K562 (cell line): ENCODE data around the gene SOX15. TPM values are rescaled to one million over a fixed set of nuclear protein-coding genes. Genes with fewer than 3 reads are reported as not detected.
A peak's percentile ranks its signal among the peaks of the same experiment; 100 is the strongest.

ENCODE experiments used
- ATAC-seq: fragments of 200-7000 bp; cut with Tn5 transposase; 3 replicates; pipeline ENCODE4 v1.9.1; 2020; ENCODE audit warnings: moderate library complexity
- BruUV-seq: library from RNA; stranded (reverse); fragments of 400-500 nt; replicated peaks from 2 replicates; lab custom pipeline; 2021; lab: Mats Ljungman, UMichigan
- CTCF ChIA-PET: fragments of 300-600 bp; formaldehyde crosslinking; extraction: SDS; loops from one replicate; lab custom pipeline; 2021; ENCODE audit warnings: low intra/inter-chr PET ratio; lab: Yijun Ruan, JAX
- POLR2A ChIA-PET: fragments of 300-600, 350-650 bp; sonication (Branson Sonifier 250); formaldehyde crosslinking; extraction: SDS; loops from one replicate; lab custom pipeline; 2021; ENCODE audit warnings: antibody characterized with exemption, inconsistent platforms; lab: Yijun Ruan, JAX
- DNase-seq, 4 experiments: peaks; one replicate each; pipeline versions ENCODE4 v3.0.0 to v3.0.0-alpha.2; 2011 to 2018; ENCODE audit warnings: low spot score in 3 of 4, mixed read lengths in 3 of 4; ENCODE audit errors: extremely low read depth in 1 of 4
- FAIRE-seq: peaks from 2 replicates; lab custom pipeline; 2011; peaks lifted over from hg19 to GRCh38; lab: Jason Lieb, UNC
- H2AFZ ChIP-seq: 2 replicates; pipeline ENCODE4 v1.6.0; 2011; ENCODE audit warnings: low read depth, low read length, control low read depth, inconsistent platforms
- H3K27ac ChIP-seq: fragments of 200-600 bp; 3 replicates; pipeline ENCODE4 v1.8.0; 2011; ENCODE audit warnings: low read depth, mild to moderate bottlenecking, control low read depth, inconsistent platforms, low read length, moderate library complexity, mixed read lengths; ENCODE audit errors: extremely low read depth
- H3K27me3 ChIP-seq, 2 experiments: fragments of 300-600 bp in 1 of 2; 2 replicates in 1 of 2; 3 replicates in 1 of 2; pipeline versions ENCODE4 v1.6.0 to v1.8.0; 2011; ENCODE audit warnings: inconsistent platforms in 2 of 2, low read length in 2 of 2, mild to moderate bottlenecking in 1 of 2, mixed read lengths in 1 of 2, moderate library complexity in 1 of 2; ENCODE audit not compliant: control insufficient read depth in 2 of 2, insufficient read depth in 2 of 2
- H3K36me3 ChIP-seq: fragments of 300-600 bp; 3 replicates; pipeline ENCODE4 v1.8.0; 2011; ENCODE audit warnings: mild to moderate bottlenecking, low read length, inconsistent platforms; ENCODE audit not compliant: control insufficient read depth, insufficient read depth
- H3K4me1 ChIP-seq, 2 experiments: fragments of 200-600 bp in 1 of 2; replicated peaks in 1 of 2; 2 replicates in 1 of 2; 3 replicates in 1 of 2; pipeline versions ENCODE4 v1.5.1 to v1.8.0; 2011; ENCODE audit warnings: inconsistent platforms in 2 of 2, low read length in 2 of 2, mild to moderate bottlenecking in 1 of 2, mixed read lengths in 1 of 2, moderate library complexity in 1 of 2; ENCODE audit not compliant: control insufficient read depth in 2 of 2, insufficient read depth in 2 of 2
- H3K4me2 ChIP-seq: 2 replicates; pipeline ENCODE4 v1.6.1; 2011; ENCODE audit warnings: low read length, control low read depth, inconsistent platforms, mixed read lengths; ENCODE audit not compliant: insufficient read depth
- H3K4me3 ChIP-seq: fragments of 200-600 bp; sonication (generic), shearing (Covaris generic); 2 replicates; pipeline ENCODE4 v1.5.1; 2016; ENCODE audit warnings: control low read depth, inconsistent platforms
- H3K79me2 ChIP-seq: fragments of 200-600 bp; 3 replicates; pipeline ENCODE4 v1.8.0; 2011; ENCODE audit warnings: low read length, inconsistent platforms; ENCODE audit not compliant: control insufficient read depth, insufficient read depth
- H3K9ac ChIP-seq, 2 experiments: 2 replicates each; pipeline versions ENCODE4 v1.6.0 to v1.6.1; 2011; ENCODE audit warnings: low read depth in 2 of 2, low read length in 2 of 2, control low read depth in 1 of 2, inconsistent platforms in 1 of 2, mild to moderate bottlenecking in 1 of 2, mixed read lengths in 1 of 2; ENCODE audit not compliant: insufficient read depth in 1 of 2
- H3K9me1 ChIP-seq: one replicate; pipeline ENCODE4 v1.6.0; 2011; ENCODE audit warnings: inconsistent platforms, mild to moderate bottlenecking, low read length, moderate library complexity; ENCODE audit not compliant: control insufficient read depth, insufficient read depth
- H3K9me3 ChIP-seq: replicated peaks from 2 replicates; pipeline ENCODE4 v1.5.1; 2011; ENCODE audit warnings: low read depth, low read length, inconsistent platforms; ENCODE audit not compliant: control insufficient read depth, insufficient read depth
- H4K20me1 ChIP-seq: replicated peaks from 2 replicates; pipeline ENCODE4 v1.6.1; 2011; ENCODE audit warnings: low read length, inconsistent platforms, mixed read lengths; ENCODE audit not compliant: control insufficient read depth, insufficient read depth
- KLF1 ChIP-seq: fragments of 450-650 bp; IDR thresholded peaks from 2 replicates; pipeline ENCODE4 v1.6.1; 2016; ENCODE audit warnings: missing genetic modification characterization, missing compliant biosample characterization
- POLR2G ChIP-seq: fragments of 200-400 bp; formaldehyde crosslinking; IDR thresholded peaks from 2 replicates; pipeline ENCODE4 v1.6.1; 2017; ENCODE audit warnings: low read depth, mild to moderate bottlenecking, antibody characterized with exemption, low read length, moderate library complexity
- POLR3A ChIP-seq: IDR thresholded peaks from 2 replicates; pipeline ENCODE4 v1.6.1; 2011; ENCODE audit warnings: borderline replicate concordance, mild to moderate bottlenecking, moderate library complexity; ENCODE audit not compliant: insufficient read length, insufficient read depth; ENCODE audit errors: extremely low read depth
- PPARD ChIP-seq: fragments of 250-450 bp; sonication (Bioruptor Pico); IDR thresholded peaks from 2 replicates; pipeline ENCODE4 v1.8.0; 2022; ENCODE audit warnings: inconsistent platforms, mild to moderate bottlenecking, moderate library complexity
- WGBS: fragments of 100-300 bp; shearing (Covaris generic); methylation state at CpG from one replicate; pipeline ENCODE4 v1.1.6; 2016; ENCODE audit warnings: low coverage, mixed read lengths; ENCODE audit not compliant: insufficient coverage; ENCODE audit errors: missing lambda C conversion rate; 5-methylcytosine and 5-hydroxymethylcytosine counted together
- in situ Hi-C: fragments of 300-500 bp; cut with MboI; formaldehyde crosslinking; loops from 4 replicates; pipeline ENCODE4 v1.15.0; 2018; ENCODE audit warnings: inconsistent platforms, mixed read lengths
- intact Hi-C: fragments of 100-400 bp; cut with micrococcal nuclease; formaldehyde crosslinking; loops from 2 replicates; pipeline ENCODE4 v1.14.2; 2022
- polyA plus RNA-seq, 8 experiments: library from polyadenylated mRNA; depleted of rRNA in 4 of 8; stranded (reverse) in 5 of 8; unstranded in 3 of 8; fragments of >200 nt; fragmentation: Nextera tagmentation in 2 of 8; fragmentation: Illumina TruSeq in 1 of 8; extraction: Ambion mirVana in 2 of 8; extraction: Trizol in 1 of 8; gene quantifications; 2 replicates each; pipeline versions ENCODE4 v1.2.1 to v1.2.3, GENCODE V29; 2011 to 2014; ENCODE audit warnings: inconsistent platforms in 1 of 8, missing spikeins in 1 of 8
- total RNA-seq, 7 experiments: library from RNA; depleted of rRNA in 6 of 7; stranded (reverse); fragments of >200 nt in 6 of 7; fragmentation: Illumina TruSeq in 2 of 7; extraction: Trizol in 2 of 7; gene quantifications; 2 replicates each; pipeline versions ENCODE4 v1.2.1 to v1.2.3, GENCODE V29; 2011 to 2021; ENCODE audit warnings: low replicate concordance in 1 of 7
- TF ChIP-seq, protein P1 (sequence below): fragments of 200-400 bp; formaldehyde crosslinking; IDR thresholded peaks from 2 replicates; pipeline ENCODE4 v1.6.1; 2017; ENCODE audit warnings: mild to moderate bottlenecking, low read depth, low read length, moderate library complexity
- TF ChIP-seq, protein P2 (sequence below): fragments of 200-600 bp; sonication (generic); IDR thresholded peaks from one replicate; pipeline ENCODE4 v1.6.1; 2012; ENCODE audit warnings: mild to moderate bottlenecking, low read depth, low read length, inconsistent platforms

Gene SOX15
- total and polyA plus RNA-seq, 9 of the 15 experiments (the other 6 are each of a cell fraction or from before 2014, with no cell fraction given): 0.07 to 0.33 (median 0.19) TPM; not detected in 5

DNA sequence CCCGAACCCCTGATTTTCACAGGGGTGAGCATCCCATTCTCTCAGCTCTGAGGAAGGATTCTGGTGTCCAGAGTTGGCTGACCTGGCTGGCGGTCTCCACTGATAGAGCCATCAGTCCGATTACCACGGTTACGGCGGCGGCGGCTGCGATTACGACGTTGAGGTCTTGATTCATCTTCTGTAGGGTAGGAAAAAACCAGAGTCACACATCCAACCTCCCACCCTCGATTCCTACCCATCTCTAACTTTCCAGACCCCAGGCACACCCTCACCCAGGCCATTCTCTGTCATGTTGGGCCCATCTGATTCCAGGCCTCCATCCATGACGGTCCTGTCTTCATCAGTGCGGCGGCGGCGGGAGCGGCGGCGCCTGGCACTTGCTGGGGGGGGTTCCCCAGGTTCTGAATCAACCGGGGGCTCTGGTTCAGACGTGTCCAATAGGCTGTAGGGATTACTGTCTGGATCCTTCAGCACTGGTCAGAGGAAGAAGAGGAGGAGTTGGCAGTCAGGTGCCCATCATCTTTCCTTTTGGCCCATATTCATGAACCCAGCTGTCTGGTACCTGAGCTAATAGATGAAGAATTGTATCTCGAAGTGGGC is 2.6 kb upstream of the SOX15 start:
- peaks cover 16% of the 10 kb centered on the region; the same call in 2 of the 3 replicates for H3K79me2 ChIP-seq
- ATAC-seq (no peak), FAIRE-seq (no peak), DNase-seq (no peak)
- H2AFZ ChIP-seq: no peak overlapping the region
- H3K27ac ChIP-seq: no peak overlapping the region
- peaks cover 11 to 25% of the 10 kb centered on the region in 2 experiments; a peak in 4 of 5 replicates for H3K4me1 ChIP-seq
- H3K9ac ChIP-seq: no peak overlapping the region
- CTCF ChIA-PET: no interaction called here
- in situ Hi-C loops (no loop called here), intact Hi-C loops (no loop called here)
- TF ChIP-seq, protein P1, sequence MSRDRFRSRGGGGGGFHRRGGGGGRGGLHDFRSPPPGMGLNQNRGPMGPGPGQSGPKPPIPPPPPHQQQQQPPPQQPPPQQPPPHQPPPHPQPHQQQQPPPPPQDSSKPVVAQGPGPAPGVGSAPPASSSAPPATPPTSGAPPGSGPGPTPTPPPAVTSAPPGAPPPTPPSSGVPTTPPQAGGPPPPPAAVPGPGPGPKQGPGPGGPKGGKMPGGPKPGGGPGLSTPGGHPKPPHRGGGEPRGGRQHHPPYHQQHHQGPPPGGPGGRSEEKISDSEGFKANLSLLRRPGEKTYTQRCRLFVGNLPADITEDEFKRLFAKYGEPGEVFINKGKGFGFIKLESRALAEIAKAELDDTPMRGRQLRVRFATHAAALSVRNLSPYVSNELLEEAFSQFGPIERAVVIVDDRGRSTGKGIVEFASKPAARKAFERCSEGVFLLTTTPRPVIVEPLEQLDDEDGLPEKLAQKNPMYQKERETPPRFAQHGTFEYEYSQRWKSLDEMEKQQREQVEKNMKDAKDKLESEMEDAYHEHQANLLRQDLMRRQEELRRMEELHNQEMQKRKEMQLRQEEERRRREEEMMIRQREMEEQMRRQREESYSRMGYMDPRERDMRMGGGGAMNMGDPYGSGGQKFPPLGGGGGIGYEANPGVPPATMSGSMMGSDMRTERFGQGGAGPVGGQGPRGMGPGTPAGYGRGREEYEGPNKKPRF: no peak
- TF ChIP-seq POLR2G: peak; percentile 53; the same call in 1 of the 2 replicates
- no peak for TF ChIP-seq PPARD (CRISPR knock-in tag)
- no peak for TF ChIP-seq POLR3A
- TF ChIP-seq, protein P2, sequence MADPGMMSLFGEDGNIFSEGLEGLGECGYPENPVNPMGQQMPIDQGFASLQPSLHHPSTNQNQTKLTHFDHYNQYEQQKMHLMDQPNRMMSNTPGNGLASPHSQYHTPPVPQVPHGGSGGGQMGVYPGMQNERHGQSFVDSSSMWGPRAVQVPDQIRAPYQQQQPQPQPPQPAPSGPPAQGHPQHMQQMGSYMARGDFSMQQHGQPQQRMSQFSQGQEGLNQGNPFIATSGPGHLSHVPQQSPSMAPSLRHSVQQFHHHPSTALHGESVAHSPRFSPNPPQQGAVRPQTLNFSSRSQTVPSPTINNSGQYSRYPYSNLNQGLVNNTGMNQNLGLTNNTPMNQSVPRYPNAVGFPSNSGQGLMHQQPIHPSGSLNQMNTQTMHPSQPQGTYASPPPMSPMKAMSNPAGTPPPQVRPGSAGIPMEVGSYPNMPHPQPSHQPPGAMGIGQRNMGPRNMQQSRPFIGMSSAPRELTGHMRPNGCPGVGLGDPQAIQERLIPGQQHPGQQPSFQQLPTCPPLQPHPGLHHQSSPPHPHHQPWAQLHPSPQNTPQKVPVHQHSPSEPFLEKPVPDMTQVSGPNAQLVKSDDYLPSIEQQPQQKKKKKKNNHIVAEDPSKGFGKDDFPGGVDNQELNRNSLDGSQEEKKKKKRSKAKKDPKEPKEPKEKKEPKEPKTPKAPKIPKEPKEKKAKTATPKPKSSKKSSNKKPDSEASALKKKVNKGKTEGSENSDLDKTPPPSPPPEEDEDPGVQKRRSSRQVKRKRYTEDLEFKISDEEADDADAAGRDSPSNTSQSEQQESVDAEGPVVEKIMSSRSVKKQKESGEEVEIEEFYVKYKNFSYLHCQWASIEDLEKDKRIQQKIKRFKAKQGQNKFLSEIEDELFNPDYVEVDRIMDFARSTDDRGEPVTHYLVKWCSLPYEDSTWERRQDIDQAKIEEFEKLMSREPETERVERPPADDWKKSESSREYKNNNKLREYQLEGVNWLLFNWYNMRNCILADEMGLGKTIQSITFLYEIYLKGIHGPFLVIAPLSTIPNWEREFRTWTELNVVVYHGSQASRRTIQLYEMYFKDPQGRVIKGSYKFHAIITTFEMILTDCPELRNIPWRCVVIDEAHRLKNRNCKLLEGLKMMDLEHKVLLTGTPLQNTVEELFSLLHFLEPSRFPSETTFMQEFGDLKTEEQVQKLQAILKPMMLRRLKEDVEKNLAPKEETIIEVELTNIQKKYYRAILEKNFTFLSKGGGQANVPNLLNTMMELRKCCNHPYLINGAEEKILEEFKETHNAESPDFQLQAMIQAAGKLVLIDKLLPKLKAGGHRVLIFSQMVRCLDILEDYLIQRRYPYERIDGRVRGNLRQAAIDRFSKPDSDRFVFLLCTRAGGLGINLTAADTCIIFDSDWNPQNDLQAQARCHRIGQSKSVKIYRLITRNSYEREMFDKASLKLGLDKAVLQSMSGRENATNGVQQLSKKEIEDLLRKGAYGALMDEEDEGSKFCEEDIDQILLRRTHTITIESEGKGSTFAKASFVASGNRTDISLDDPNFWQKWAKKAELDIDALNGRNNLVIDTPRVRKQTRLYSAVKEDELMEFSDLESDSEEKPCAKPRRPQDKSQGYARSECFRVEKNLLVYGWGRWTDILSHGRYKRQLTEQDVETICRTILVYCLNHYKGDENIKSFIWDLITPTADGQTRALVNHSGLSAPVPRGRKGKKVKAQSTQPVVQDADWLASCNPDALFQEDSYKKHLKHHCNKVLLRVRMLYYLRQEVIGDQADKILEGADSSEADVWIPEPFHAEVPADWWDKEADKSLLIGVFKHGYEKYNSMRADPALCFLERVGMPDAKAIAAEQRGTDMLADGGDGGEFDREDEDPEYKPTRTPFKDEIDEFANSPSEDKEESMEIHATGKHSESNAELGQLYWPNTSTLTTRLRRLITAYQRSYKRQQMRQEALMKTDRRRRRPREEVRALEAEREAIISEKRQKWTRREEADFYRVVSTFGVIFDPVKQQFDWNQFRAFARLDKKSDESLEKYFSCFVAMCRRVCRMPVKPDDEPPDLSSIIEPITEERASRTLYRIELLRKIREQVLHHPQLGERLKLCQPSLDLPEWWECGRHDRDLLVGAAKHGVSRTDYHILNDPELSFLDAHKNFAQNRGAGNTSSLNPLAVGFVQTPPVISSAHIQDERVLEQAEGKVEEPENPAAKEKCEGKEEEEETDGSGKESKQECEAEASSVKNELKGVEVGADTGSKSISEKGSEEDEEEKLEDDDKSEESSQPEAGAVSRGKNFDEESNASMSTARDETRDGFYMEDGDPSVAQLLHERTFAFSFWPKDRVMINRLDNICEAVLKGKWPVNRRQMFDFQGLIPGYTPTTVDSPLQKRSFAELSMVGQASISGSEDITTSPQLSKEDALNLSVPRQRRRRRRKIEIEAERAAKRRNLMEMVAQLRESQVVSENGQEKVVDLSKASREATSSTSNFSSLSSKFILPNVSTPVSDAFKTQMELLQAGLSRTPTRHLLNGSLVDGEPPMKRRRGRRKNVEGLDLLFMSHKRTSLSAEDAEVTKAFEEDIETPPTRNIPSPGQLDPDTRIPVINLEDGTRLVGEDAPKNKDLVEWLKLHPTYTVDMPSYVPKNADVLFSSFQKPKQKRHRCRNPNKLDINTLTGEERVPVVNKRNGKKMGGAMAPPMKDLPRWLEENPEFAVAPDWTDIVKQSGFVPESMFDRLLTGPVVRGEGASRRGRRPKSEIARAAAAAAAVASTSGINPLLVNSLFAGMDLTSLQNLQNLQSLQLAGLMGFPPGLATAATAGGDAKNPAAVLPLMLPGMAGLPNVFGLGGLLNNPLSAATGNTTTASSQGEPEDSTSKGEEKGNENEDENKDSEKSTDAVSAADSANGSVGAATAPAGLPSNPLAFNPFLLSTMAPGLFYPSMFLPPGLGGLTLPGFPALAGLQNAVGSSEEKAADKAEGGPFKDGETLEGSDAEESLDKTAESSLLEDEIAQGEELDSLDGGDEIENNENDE: no peak
- no peak for TF ChIP-seq KLF1 (tag)
- WGBS: 90% methylated on average over 16 of the region's 23 CpGs
- no peak overlapping the region for H3K4me2 ChIP-seq
- no peaks in the 10 kb centered on the region for H4K20me1 ChIP-seq
- H3K27me3 ChIP-seq: no peaks in the 10 kb centered on the region
- H3K9me3 ChIP-seq: no peaks in the 10 kb centered on the region
- no peak overlapping the region for H3K4me3 ChIP-seq
- no peaks in the 10 kb centered on the region for H3K9me1 ChIP-seq
- peaks cover 92% of the 10 kb centered on the region for H3K36me3 ChIP-seq
- POLR2A ChIA-PET: interaction anchor here (0.7 to 1.5 kb wide), 2 partner anchors 8 to 13 kb away, joined by 4 read pairs; partner anchors contain the start of gene MPDU1
- no TSS peak for BruUV-seq
